Stomach (tissue), 9 donors: ENCODE results near the gene PRC1. TPM values are rescaled to one million over a fixed set of nuclear protein-coding genes. Genes with fewer than 3 reads are reported as not detected.

Source experiments
- DNase-seq, 2 donors: peaks; one replicate each; pipeline versions ENCODE4 v3.0.0 to v3.0.0-alpha.2; 2013 to 2019
- H3K27ac ChIP-seq, 5 donors: fragments of 200-600 bp in 4 of 5; sonication (generic) in 4 of 5; one replicate each; pipeline ENCODE4 v1.5.1; 2013 to 2019; ENCODE audit warnings: mild to moderate bottlenecking in 1 of 5, moderate library complexity in 1 of 5
- H3K27me3 ChIP-seq, 3 donors: fragments of 200-600 bp; sonication (generic); one replicate each; pipeline ENCODE4 v1.5.1; 2017 to 2019; ENCODE audit warnings: mixed run types in 1 of 3
- H3K36me3 ChIP-seq, 4 donors: fragments of 200-600 bp; sonication (generic); 1 replicate in 3 of 4; 2 replicates in 1 of 4; pipeline ENCODE4 v1.5.1; 2016 to 2019
- H3K4me1 ChIP-seq, 4 donors: fragments of 200-600 bp; sonication (generic); one replicate each; pipeline ENCODE4 v1.5.1; 2016 to 2019
- H3K4me3 ChIP-seq, 4 donors: fragments of 200-600 bp; sonication (generic) in 3 of 4; one replicate each; pipeline ENCODE4 v1.5.1; 2016 to 2019; ENCODE audit warnings: mild to moderate bottlenecking in 1 of 4
- H3K9me3 ChIP-seq, 4 donors: fragments of 200-600 bp; sonication (generic); one replicate each; pipeline ENCODE4 v1.5.1; 2016 to 2019
- CTCF ChIP-seq, 7 experiments: fragments of 450-650 bp in 4 of 7; fragments of 200-600 bp in 3 of 7; sonication (generic) in 3 of 7; IDR thresholded peaks; one replicate each; pipeline ENCODE4 v1.5.1; 2016 to 2019; ENCODE audit warnings: antibody characterized with exemption in 7 of 7, control low read depth in 2 of 7, mild to moderate bottlenecking in 1 of 7
- EP300 ChIP-seq: sonication (generic); formaldehyde crosslinking; IDR thresholded peaks from one replicate; pipeline ENCODE4 v1.6.1; 2017; ENCODE audit warnings: antibody characterized with exemption
- POLR2A ChIP-seq, 4 donors: fragments of 450-650 bp; IDR thresholded peaks; one replicate each; pipeline ENCODE4 v1.6.1; 2016; ENCODE audit warnings: antibody characterized with exemption in 4 of 4, control low read depth in 2 of 4, mild to moderate bottlenecking in 1 of 4, moderate library complexity in 1 of 4
- POLR2AphosphoS5 ChIP-seq, 3 donors: sonication (generic); formaldehyde crosslinking; IDR thresholded peaks; one replicate each; pipeline ENCODE4 v1.6.1; 2016; ENCODE audit warnings: antibody characterized with exemption in 3 of 3
- WGBS, 5 donors: extraction: QIAGEN DNeasy Blood & Tissue Kit in 3 of 5; methylation state at CpG; one replicate each; pipeline versions ENCODE4 v1.1.5 to v1.1.7; 2013 to 2018; 5-methylcytosine and 5-hydroxymethylcytosine counted together
- intact Hi-C: fragments of 100-400 bp; cut with DNase I; formaldehyde crosslinking; loops from one replicate; pipeline ENCODE4 v1.15.1; 2023; ENCODE audit warnings: low total_unique reads
- polyA plus RNA-seq, 3 donors: library from polyadenylated mRNA; stranded (reverse); fragments of 200-250 nt; gene quantifications; one replicate each; pipeline ENCODE4 v1.2.3, GENCODE V29; 2013
- total RNA-seq, 5 donors: library from RNA; depleted of rRNA; stranded (reverse); fragments of >200 nt; gene quantifications; one replicate each; pipeline versions ENCODE4 v1.1.0 to v1.2.3, GENCODE V29; 2014 to 2016
- donor health status: healthy with polysubstance abuse.
- donor health status: Bipolar disorder and iron deficiency.
- donor health status: healthy.

The PRC1 gene
- total and polyA plus RNA-seq, 8 donors, result 8.2 to 60.7 (median 24.5) TPM

- H3K27ac ChIP-seq, result no peak overlapping the region
- H3K36me3 ChIP-seq, result peaks cover 63 to 82% (median 78%) of the 10 kb centered on the region in 4 donors
- 75 to 100% (median 92%) methylated on average over 6 to 7 of the region's 7 CpGs for WGBS, 5 donors
- no peaks in the 10 kb centered on the region for H3K27me3 ChIP-seq
- no peak for DNase-seq
- intact Hi-C loops, result no loop called here
- H3K4me1 ChIP-seq, result peaks cover 18 to 23% (median 21%) of the 10 kb centered on the region in 4 donors
- TF ChIP-seq POLR2AphosphoS5 (IDR thresholded peaks at IDR 0.05), result no peak
- TF ChIP-seq POLR2A (IDR thresholded peaks at IDR 0.05), result no peak
- TF ChIP-seq CTCF (IDR thresholded peaks at IDR 0.05), result no peak
- TF ChIP-seq EP300, result no peak
- no peaks in the 10 kb centered on the region for H3K9me3 ChIP-seq
- H3K4me3 ChIP-seq, result no peak overlapping the region
These were observed 54.6 kb downstream of the PRC1 start for GRCh38 chr15:90939756-90940155.

- TF ChIP-seq EP300 (no peak), POLR2A (IDR thresholded peaks at IDR 0.05) (no peak), CTCF (IDR thresholded peaks at IDR 0.05) (no peak), POLR2AphosphoS5 (IDR thresholded peaks at IDR 0.05) (no peak)
- WGBS, 5 donors, result 90 to 92% (median 92%) methylated on average over 5 of the region's 5 CpGs
- no peak overlapping the region for H3K27ac ChIP-seq
- intact Hi-C loops, result no loop called here
- H3K27me3 ChIP-seq, result no peaks in the 10 kb centered on the region
- H3K4me1 ChIP-seq, result peaks cover 22 to 35% (median 32%) of the 10 kb centered on the region in 4 donors
- peaks cover 48 to 67% (median 63%) of the 10 kb centered on the region in 4 donors for H3K36me3 ChIP-seq
- no peaks in the 10 kb centered on the region for H3K9me3 ChIP-seq
- DNase-seq, result no peak
- H3K4me3 ChIP-seq, result no peak overlapping the region
These were observed 56.1 kb downstream of the PRC1 start for GRCh38 chr15:90938261-90938660.

- WGBS, 5 donors, result 60 to 71% (median 65%) methylated on average over 1 of the region's 1 CpG
- H3K27ac ChIP-seq, result no peak overlapping the region
- H3K36me3 ChIP-seq, result peaks cover 33 to 52% (median 48%) of the 10 kb centered on the region in 4 donors
- TF ChIP-seq POLR2A (IDR thresholded peaks at IDR 0.05), result no peak
- TF ChIP-seq EP300, result no peak
- TF ChIP-seq POLR2AphosphoS5 (IDR thresholded peaks at IDR 0.05), result no peak
- no peak for TF ChIP-seq CTCF (IDR thresholded peaks at IDR 0.05)
- peak overlapping the region in 1 of 4 donors; percentile 75 for H3K4me3 ChIP-seq
- no peaks in the 10 kb centered on the region for H3K9me3 ChIP-seq
- H3K4me1 ChIP-seq, result peaks cover 25 to 46% (median 41%) of the 10 kb centered on the region in 4 donors
- intact Hi-C loops, result no loop called here
- DNase-seq, result no peak
- H3K27me3 ChIP-seq, result no peaks in the 10 kb centered on the region
These were observed 57.5 kb downstream of the PRC1 start for GRCh38 chr15:90936823-90937222.

- Histone ChIP-seq H3K9me3 (no peaks in the 10 kb centered on the region), H3K36me3 (peaks cover 17 to 36% (median 32%) of the 10 kb centered on the region in 4 donors), H3K4me1 (peaks cover 38 to 61% (median 57%) of the 10 kb centered on the region in 4 donors), H3K4me3 (peak within 1 kb of the TSS; percentile 65 to 79 (median 76)), H3K27me3 (no peaks in the 10 kb centered on the region), H3K27ac (peak within 1 kb of the TSS; percentile 86 to 91 (median 90))
- DNase-seq, result peak; percentile 97 to 98
- 0 to 1% (median 0%) methylated on average over 49 to 65 of the region's 65 CpGs for WGBS, 5 donors
- intact Hi-C loops, result no loop called here
- TF ChIP-seq POLR2AphosphoS5 (IDR thresholded peaks at IDR 0.05) (peak in 2 of 3 donors; percentile 72 to 86), EP300 (no peak), CTCF (IDR thresholded peaks at IDR 0.05) (no peak), POLR2A (IDR thresholded peaks at IDR 0.05) (peak in 2 of 4 donors; percentile 54 to 64)
These were observed 59.2 kb downstream of the PRC1 start, which contains the start of gene UNC45A for GRCh38 chr15:90934949-90935751. Gene UNC45A, plus strand, starts transcription at chr15:90935285. Its CDS starts 40 bp downstream, at chr15:90935325.
